K562 (cell line): ENCODE data around the gene PALM3. TPM values are rescaled to one million over a fixed set of nuclear protein-coding genes. Genes with fewer than 3 reads are reported as not detected.

Experiments used
- ATAC-seq: fragments of 200-7000 bp; cut with Tn5 transposase; 3 replicates; pipeline ENCODE4 v1.9.1; 2020; ENCODE audit warnings: moderate library complexity
- BruUV-seq: library from RNA; stranded (reverse); fragments of 400-500 nt; replicated peaks from 2 replicates; lab custom pipeline; 2021; lab: Mats Ljungman, UMichigan
- CTCF ChIA-PET: fragments of 300-600 bp; formaldehyde crosslinking; extraction: SDS; loops from one replicate; lab custom pipeline; 2021; ENCODE audit warnings: low intra/inter-chr PET ratio; lab: Yijun Ruan, JAX
- POLR2A ChIA-PET: fragments of 300-600, 350-650 bp; sonication (Branson Sonifier 250); formaldehyde crosslinking; extraction: SDS; loops from one replicate; lab custom pipeline; 2021; ENCODE audit warnings: antibody characterized with exemption, inconsistent platforms; lab: Yijun Ruan, JAX
- DNase-seq, 4 experiments: peaks; one replicate each; pipeline versions ENCODE4 v3.0.0 to v3.0.0-alpha.2; 2011 to 2018; ENCODE audit warnings: low spot score in 3 of 4, mixed read lengths in 3 of 4; ENCODE audit errors: extremely low read depth in 1 of 4
- FAIRE-seq: peaks from 2 replicates; lab custom pipeline; 2011; peaks lifted over from hg19 to GRCh38; lab: Jason Lieb, UNC
- H2AFZ ChIP-seq: 2 replicates; pipeline ENCODE4 v1.6.0; 2011; ENCODE audit warnings: low read depth, low read length, control low read depth, inconsistent platforms
- H3K27ac ChIP-seq: fragments of 200-600 bp; 3 replicates; pipeline ENCODE4 v1.8.0; 2011; ENCODE audit warnings: low read depth, mild to moderate bottlenecking, control low read depth, inconsistent platforms, low read length, moderate library complexity, mixed read lengths; ENCODE audit errors: extremely low read depth
- H3K27me3 ChIP-seq, 2 experiments: fragments of 300-600 bp in 1 of 2; 2 replicates in 1 of 2; 3 replicates in 1 of 2; pipeline versions ENCODE4 v1.6.0 to v1.8.0; 2011; ENCODE audit warnings: inconsistent platforms in 2 of 2, low read length in 2 of 2, mild to moderate bottlenecking in 1 of 2, mixed read lengths in 1 of 2, moderate library complexity in 1 of 2; ENCODE audit not compliant: control insufficient read depth in 2 of 2, insufficient read depth in 2 of 2
- H3K36me3 ChIP-seq: fragments of 300-600 bp; 3 replicates; pipeline ENCODE4 v1.8.0; 2011; ENCODE audit warnings: mild to moderate bottlenecking, low read length, inconsistent platforms; ENCODE audit not compliant: control insufficient read depth, insufficient read depth
- H3K4me1 ChIP-seq, 2 experiments: fragments of 200-600 bp in 1 of 2; replicated peaks in 1 of 2; 2 replicates in 1 of 2; 3 replicates in 1 of 2; pipeline versions ENCODE4 v1.5.1 to v1.8.0; 2011; ENCODE audit warnings: inconsistent platforms in 2 of 2, low read length in 2 of 2, mild to moderate bottlenecking in 1 of 2, mixed read lengths in 1 of 2, moderate library complexity in 1 of 2; ENCODE audit not compliant: control insufficient read depth in 2 of 2, insufficient read depth in 2 of 2
- H3K4me2 ChIP-seq: 2 replicates; pipeline ENCODE4 v1.6.1; 2011; ENCODE audit warnings: low read length, control low read depth, inconsistent platforms, mixed read lengths; ENCODE audit not compliant: insufficient read depth
- H3K4me3 ChIP-seq: fragments of 200-600 bp; sonication (generic), shearing (Covaris generic); 2 replicates; pipeline ENCODE4 v1.5.1; 2016; ENCODE audit warnings: control low read depth, inconsistent platforms
- H3K79me2 ChIP-seq: fragments of 200-600 bp; 3 replicates; pipeline ENCODE4 v1.8.0; 2011; ENCODE audit warnings: low read length, inconsistent platforms; ENCODE audit not compliant: control insufficient read depth, insufficient read depth
- H3K9ac ChIP-seq, 2 experiments: 2 replicates each; pipeline versions ENCODE4 v1.6.0 to v1.6.1; 2011; ENCODE audit warnings: low read depth in 2 of 2, low read length in 2 of 2, control low read depth in 1 of 2, inconsistent platforms in 1 of 2, mild to moderate bottlenecking in 1 of 2, mixed read lengths in 1 of 2; ENCODE audit not compliant: insufficient read depth in 1 of 2
- H3K9me1 ChIP-seq: one replicate; pipeline ENCODE4 v1.6.0; 2011; ENCODE audit warnings: inconsistent platforms, mild to moderate bottlenecking, low read length, moderate library complexity; ENCODE audit not compliant: control insufficient read depth, insufficient read depth
- H3K9me3 ChIP-seq: replicated peaks from 2 replicates; pipeline ENCODE4 v1.5.1; 2011; ENCODE audit warnings: low read depth, low read length, inconsistent platforms; ENCODE audit not compliant: control insufficient read depth, insufficient read depth
- H4K20me1 ChIP-seq: replicated peaks from 2 replicates; pipeline ENCODE4 v1.6.1; 2011; ENCODE audit warnings: low read length, inconsistent platforms, mixed read lengths; ENCODE audit not compliant: control insufficient read depth, insufficient read depth
- CEBPG ChIP-seq, 3 experiments: fragments of 200-800 bp in 1 of 3; sonication (Bioruptor generic) in 1 of 3; sonication (generic) in 1 of 3; formaldehyde crosslinking in 1 of 3; IDR thresholded peaks in 2 of 3; conservative IDR thresholded peaks in 1 of 3; 2 replicates each; pipeline versions ENCODE4 v1.6.1 to v1.8.0; 2016 to 2022; ENCODE audit warnings: missing compliant biosample characterization in 2 of 3, missing genetic modification characterization in 2 of 3, mild to moderate bottlenecking in 1 of 3, missing genetic modification reagents in 1 of 3
- ETV1 ChIP-seq: fragments of 450-650 bp; conservative IDR thresholded peaks from 2 replicates; pipeline ENCODE4 v1.6.1; 2016; ENCODE audit warnings: missing genetic modification characterization, control low read depth, low read depth, missing compliant biosample characterization
- FOXJ3 ChIP-seq: sonication (generic); formaldehyde crosslinking; IDR thresholded peaks from 2 replicates; pipeline ENCODE4 v1.4.0; 2020; ENCODE audit warnings: mild to moderate bottlenecking, missing genetic modification reagents
- FOXO4 ChIP-seq: fragments of 450-650 bp; formaldehyde crosslinking; IDR thresholded peaks from 2 replicates; pipeline ENCODE4 v1.4.0; 2020; ENCODE audit warnings: mild to moderate bottlenecking, moderate library complexity
- HDAC2 ChIP-seq: fragments of 450-650 bp; IDR thresholded peaks from 2 replicates; pipeline ENCODE4 v1.6.1; 2016; ENCODE audit warnings: mild to moderate bottlenecking
- NR2C1 ChIP-seq, 2 experiments: fragments of 450-650 bp; IDR thresholded peaks; 2 replicates each; pipeline ENCODE4 v1.6.1; 2017; ENCODE audit warnings: mild to moderate bottlenecking in 2 of 2, antibody characterized with exemption in 1 of 2, inconsistent platforms in 1 of 2, missing compliant biosample characterization in 1 of 2, missing genetic modification characterization in 1 of 2
- ZNF41 ChIP-seq: fragments of 250-450 bp; sonication (Bioruptor Pico); conservative IDR thresholded peaks from 2 replicates; pipeline ENCODE4 v1.4.0; 2020; ENCODE audit warnings: mild to moderate bottlenecking
- WGBS: fragments of 100-300 bp; shearing (Covaris generic); methylation state at CpG from one replicate; pipeline ENCODE4 v1.1.6; 2016; ENCODE audit warnings: low coverage, mixed read lengths; ENCODE audit not compliant: insufficient coverage; ENCODE audit errors: missing lambda C conversion rate; 5-methylcytosine and 5-hydroxymethylcytosine counted together
- in situ Hi-C: fragments of 300-500 bp; cut with MboI; formaldehyde crosslinking; loops from 4 replicates; pipeline ENCODE4 v1.15.0; 2018; ENCODE audit warnings: inconsistent platforms, mixed read lengths
- intact Hi-C: fragments of 100-400 bp; cut with micrococcal nuclease; formaldehyde crosslinking; loops from 2 replicates; pipeline ENCODE4 v1.14.2; 2022
- polyA plus RNA-seq, 8 experiments: library from polyadenylated mRNA; depleted of rRNA in 4 of 8; stranded (reverse) in 5 of 8; unstranded in 3 of 8; fragments of >200 nt; fragmentation: Nextera tagmentation in 2 of 8; fragmentation: Illumina TruSeq in 1 of 8; extraction: Ambion mirVana in 2 of 8; extraction: Trizol in 1 of 8; gene quantifications; 2 replicates each; pipeline versions ENCODE4 v1.2.1 to v1.2.3, GENCODE V29; 2011 to 2014; ENCODE audit warnings: inconsistent platforms in 1 of 8, missing spikeins in 1 of 8
- total RNA-seq, 7 experiments: library from RNA; depleted of rRNA in 6 of 7; stranded (reverse); fragments of >200 nt in 6 of 7; fragmentation: Illumina TruSeq in 2 of 7; extraction: Trizol in 2 of 7; gene quantifications; 2 replicates each; pipeline versions ENCODE4 v1.2.1 to v1.2.3, GENCODE V29; 2011 to 2021; ENCODE audit warnings: low replicate concordance in 1 of 7

PALM3 gene
- total and polyA plus RNA-seq, 9 of the 15 experiments (the other 6 are each of a cell fraction or from before 2014, with no cell fraction given): 0.07 to 9.3 (median 3.3) TPM

- H3K36me3 ChIP-seq: no peaks in the 10 kb centered on the region
- in situ Hi-C loops (loop anchor here (25.0 kb wide), 1 partner anchor 476 kb away; no protein-coding TSS in a partner anchor), intact Hi-C loops (no loop called here)
- no peaks in the 10 kb centered on the region for H3K79me2 ChIP-seq
- no peak overlapping the region for H2AFZ ChIP-seq
- WGBS: 65% methylated on average over 7 of the region's 7 CpGs
- H3K4me2 ChIP-seq: no peak overlapping the region
- ATAC-seq: no peak
- H3K9me3 ChIP-seq: no peaks in the 10 kb centered on the region
- BruUV-seq: no TSS peak
- no peak for DNase-seq
- POLR2A ChIA-PET: no interaction called here
- H3K4me1 ChIP-seq: peaks cover 32 to 36% of the 10 kb centered on the region in 2 experiments
- no peaks in the 10 kb centered on the region for H3K27me3 ChIP-seq
- no peak overlapping the region for H3K27ac ChIP-seq
- H3K4me3 ChIP-seq: no peak overlapping the region
- CTCF ChIA-PET: no interaction called here
- TF ChIP-seq ETV1 (tag) (no peak), FOXJ3 (CRISPR knock-in tag) (no peak), CEBPG (CRISPR knock-in tag; IDR thresholded peaks at IDR 0.05) (no peak), CEBPG (tag; conservative IDR thresholded peaks at IDR 0.05 in 1 of 2, IDR thresholded peaks at IDR 0.05 in 1 of 2) (peak in 1 of 2 experiments; percentile 57; a peak in 2 of 4 replicates), FOXO4 (no peak), ZNF41 (CRISPR knock-in tag) (no peak), HDAC2 (no peak), NR2C1 (IDR thresholded peaks at IDR 0.05) (no peak), NR2C1 (tag; IDR thresholded peaks at IDR 0.05) (no peak)
- H3K9ac ChIP-seq: no peak overlapping the region
- no peaks in the 10 kb centered on the region for H4K20me1 ChIP-seq
- FAIRE-seq: no peak
- H3K9me1 ChIP-seq: no peaks in the 10 kb centered on the region
These were observed 1.2 kb upstream of the PALM3 start for GRCh38 chr19:14063105-14063504.
